Spleen (tissue), 11 donors: ENCODE results near the gene PACS1. TPM values are rescaled to one million over a fixed set of nuclear protein-coding genes. Genes with fewer than 3 reads are reported as not detected.

Experiments used
- DNase-seq: peaks from one replicate; pipeline ENCODE4 v3.0.0-alpha.2; 2020
- H3K27ac ChIP-seq, 8 donors: fragments of 200-600 bp; sonication (generic) in 7 of 8; 1 replicate in 4 of 8; 2 replicates in 4 of 8; pipeline versions ENCODE4 v1.5.0 to v1.8.0; 2016 to 2021; ENCODE audit warnings: inconsistent platforms in 4 of 8, mild to moderate bottlenecking in 4 of 8, moderate library complexity in 1 of 8
- H3K27me3 ChIP-seq, 7 donors: fragments of 200-600 bp; sonication (generic) in 6 of 7; replicated peaks in 1 of 7; 1 replicate in 4 of 7; 2 replicates in 3 of 7; pipeline versions ENCODE4 v1.5.0 to v1.8.0; 2016 to 2021; ENCODE audit warnings: inconsistent platforms in 3 of 7, mild to moderate bottlenecking in 1 of 7
- H3K36me3 ChIP-seq, 6 donors: fragments of 200-600 bp; sonication (generic) in 5 of 6; 1 replicate in 4 of 6; 2 replicates in 2 of 6; pipeline versions ENCODE4 v1.5.0 to v1.8.0; 2016 to 2021; ENCODE audit warnings: inconsistent platforms in 2 of 6
- H3K4me1 ChIP-seq, 6 donors: fragments of 200-600 bp; sonication (generic) in 5 of 6; 1 replicate in 3 of 6; 2 replicates in 3 of 6; pipeline versions ENCODE4 v1.5.0 to v1.8.0; 2016 to 2021; ENCODE audit warnings: inconsistent platforms in 3 of 6
- H3K4me3 ChIP-seq, 8 donors: fragments of 200-600 bp; sonication (generic) in 7 of 8; 1 replicate in 4 of 8; 2 replicates in 4 of 8; pipeline versions ENCODE4 v1.5.0 to v1.8.0; 2016 to 2021; ENCODE audit warnings: inconsistent platforms in 4 of 8, mild to moderate bottlenecking in 4 of 8, moderate library complexity in 2 of 8
- H3K9me3 ChIP-seq, 8 donors: fragments of 200-600 bp; sonication (generic) in 7 of 8; 1 replicate in 4 of 8; 2 replicates in 4 of 8; pipeline versions ENCODE4 v1.5.0 to v1.8.0; 2016 to 2021; ENCODE audit warnings: inconsistent platforms in 4 of 8
- POLR2A ChIP-seq, 3 donors: fragments of 450-650 bp; IDR thresholded peaks; one replicate each; pipeline ENCODE4 v1.5.1; 2017; ENCODE audit warnings: antibody characterized with exemption in 3 of 3, mild to moderate bottlenecking in 1 of 3
- POLR2AphosphoS5 ChIP-seq, 3 donors: sonication (generic); formaldehyde crosslinking; IDR thresholded peaks; one replicate each; pipeline ENCODE4 v1.5.1; 2017; ENCODE audit warnings: antibody characterized with exemption in 3 of 3
- WGBS, 5 donors: extraction: QIAGEN DNeasy Blood & Tissue Kit in 3 of 5; methylation state at CpG; one replicate each; pipeline versions ENCODE4 v1.1.5 to v1.1.7; 2013 to 2018; 5-methylcytosine and 5-hydroxymethylcytosine counted together
- intact Hi-C: fragments of 100-400 bp; cut with DNase I; formaldehyde crosslinking; loops from one replicate; pipeline ENCODE4 v1.15.0; 2023; ENCODE audit warnings: low total_unique reads
- polyA plus RNA-seq, 3 donors: library from polyadenylated mRNA; stranded (reverse); fragments of 200-250 nt; gene quantifications; one replicate each; pipeline ENCODE4 v1.2.1, GENCODE V29; 2013
- total RNA-seq, 7 donors: library from RNA; depleted of rRNA in 3 of 7; stranded (reverse); fragments of >200 nt in 3 of 7; fragmentation: NEBNext Ultra II Directional in 4 of 7; extraction: Animal tissue kit (Norgen Biotek cat#: 25700) in 4 of 7; gene quantifications; one replicate each; pipeline versions ENCODE4 v1.1.0 to v1.2.1, GENCODE V29; 2016 to 2021
- TF ChIP-seq, protein P1 (sequence below), 11 experiments: fragments of 200-600 bp in 7 of 11; fragments of 450-650 bp in 4 of 11; sonication (generic) in 4 of 11; IDR thresholded peaks in 8 of 11; conservative IDR thresholded peaks in 3 of 11; 1 replicate in 7 of 11; 2 replicates in 4 of 11; pipeline versions ENCODE4 v1.4.0 to v1.8.0; 2016 to 2021; ENCODE audit warnings: antibody characterized with exemption in 11 of 11, inconsistent platforms in 4 of 11, mild to moderate bottlenecking in 1 of 11
- donor health status: healthy with polysubstance abuse.
- donor health status: DM: no; HTN: no; CAD: no; lungs with moderate emphysema.
- donor health status: DM: no; HTN: no; CAD: no.
- donor health status: Bipolar disorder and iron deficiency.
- donor health status: healthy.
- donor health status: DM: no; HTN: no; CAD: no.
- donor health status: DM: yes; HTN: yes; CAD: no.

Gene PACS1
- total and polyA plus RNA-seq, 10 donors: 20.6 to 126 (median 98.8) TPM

GRCh38 chr11:66282468-66283455 lies 212.7 kb downstream of the PACS1 start:
- Histone ChIP-seq H3K9me3 (no peaks in the 10 kb centered on the region), H3K27ac (peak overlapping the region in 4 of 8 donors; percentile 46 to 61 (median 50)), H3K27me3 (peaks cover 0 to 17% (median 0%) of the 10 kb centered on the region in 7 donors), H3K4me3 (peak overlapping the region in 1 of 8 donors; percentile 39), H3K4me1 (peaks cover 8 to 69% (median 31%) of the 10 kb centered on the region in 6 donors), H3K36me3 (peaks cover 0 to 27% (median 6%) of the 10 kb centered on the region in 6 donors)
- intact Hi-C loops: loop anchor here (5.0 kb wide), 1 partner anchor 60 kb away; no protein-coding TSS in a partner anchor
- DNase-seq: peak; percentile 100
- 14 to 32% (median 16%) methylated on average over 14 to 35 of the region's 35 CpGs for WGBS, 5 donors
- TF ChIP-seq POLR2AphosphoS5 (IDR thresholded peaks at IDR 0.05): peak; percentile 76 to 90 (median 84)
- TF ChIP-seq POLR2A (IDR thresholded peaks at IDR 0.05): no peak
- TF ChIP-seq, protein P1, sequence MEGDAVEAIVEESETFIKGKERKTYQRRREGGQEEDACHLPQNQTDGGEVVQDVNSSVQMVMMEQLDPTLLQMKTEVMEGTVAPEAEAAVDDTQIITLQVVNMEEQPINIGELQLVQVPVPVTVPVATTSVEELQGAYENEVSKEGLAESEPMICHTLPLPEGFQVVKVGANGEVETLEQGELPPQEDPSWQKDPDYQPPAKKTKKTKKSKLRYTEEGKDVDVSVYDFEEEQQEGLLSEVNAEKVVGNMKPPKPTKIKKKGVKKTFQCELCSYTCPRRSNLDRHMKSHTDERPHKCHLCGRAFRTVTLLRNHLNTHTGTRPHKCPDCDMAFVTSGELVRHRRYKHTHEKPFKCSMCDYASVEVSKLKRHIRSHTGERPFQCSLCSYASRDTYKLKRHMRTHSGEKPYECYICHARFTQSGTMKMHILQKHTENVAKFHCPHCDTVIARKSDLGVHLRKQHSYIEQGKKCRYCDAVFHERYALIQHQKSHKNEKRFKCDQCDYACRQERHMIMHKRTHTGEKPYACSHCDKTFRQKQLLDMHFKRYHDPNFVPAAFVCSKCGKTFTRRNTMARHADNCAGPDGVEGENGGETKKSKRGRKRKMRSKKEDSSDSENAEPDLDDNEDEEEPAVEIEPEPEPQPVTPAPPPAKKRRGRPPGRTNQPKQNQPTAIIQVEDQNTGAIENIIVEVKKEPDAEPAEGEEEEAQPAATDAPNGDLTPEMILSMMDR (IDR thresholded peaks at IDR 0.05 in 8 of 11, conservative IDR thresholded peaks at IDR 0.05 in 3 of 11): peak; percentile 97 to 99 (median 99)

- peaks cover 15 to 72% (median 36%) of the 10 kb centered on the region in 6 donors for H3K4me1 ChIP-seq
Observed at GRCh38 chr11:66283461-66284105, 213.5 kb downstream of the PACS1 start.

GRCh38 chr11:66284526-66285078 lies 214.5 kb downstream of the PACS1 start:
- peaks cover 0 to 27% (median 6%) of the 10 kb centered on the region in 6 donors for H3K36me3 ChIP-seq
- H3K27ac ChIP-seq: no peak overlapping the region
- no peak overlapping the region for H3K4me3 ChIP-seq
- DNase-seq: no peak
- intact Hi-C loops: loop anchor here (5.0 kb wide), 1 partner anchor 62 kb away; no protein-coding TSS in a partner anchor
- no peak for TF ChIP-seq POLR2AphosphoS5 (IDR thresholded peaks at IDR 0.05)
- TF ChIP-seq, protein P1 (IDR thresholded peaks at IDR 0.05 in 8 of 11, conservative IDR thresholded peaks at IDR 0.05 in 3 of 11): no peak
- TF ChIP-seq POLR2A (IDR thresholded peaks at IDR 0.05): no peak
- 89 to 94% (median 93%) methylated on average over 16 of the region's 16 CpGs for WGBS, 5 donors
- H3K4me1 ChIP-seq: peaks cover 16 to 67% (median 38%) of the 10 kb centered on the region in 6 donors
- no peaks in the 10 kb centered on the region for H3K9me3 ChIP-seq
- H3K27me3 ChIP-seq: peaks cover 0 to 4% (median 0%) of the 10 kb centered on the region in 7 donors

More at GRCh38 chr11:66283461-66284105, 213.5 kb downstream of the PACS1 start:
- H3K4me3 ChIP-seq: no peak overlapping the region
- WGBS, 5 donors: 68 to 88% (median 86%) methylated on average over 2 to 14 of the region's 14 CpGs
- peaks cover 0 to 14% (median 0%) of the 10 kb centered on the region in 7 donors for H3K27me3 ChIP-seq
- H3K36me3 ChIP-seq: peaks cover 0 to 27% (median 6%) of the 10 kb centered on the region in 6 donors
- TF ChIP-seq POLR2A (IDR thresholded peaks at IDR 0.05) (no peak), POLR2AphosphoS5 (IDR thresholded peaks at IDR 0.05) (no peak)
- TF ChIP-seq, protein P1 (IDR thresholded peaks at IDR 0.05 in 8 of 11, conservative IDR thresholded peaks at IDR 0.05 in 3 of 11): no peak
- intact Hi-C loops: loop anchor here (5.0 kb wide), 1 partner anchor 61 kb away; no protein-coding TSS in a partner anchor
- DNase-seq: peak; percentile 75
- no peaks in the 10 kb centered on the region for H3K9me3 ChIP-seq
- H3K27ac ChIP-seq: no peak overlapping the region
